Osteocyte (in vitro differentiated cells): ENCODE measurements around the gene CDH24. TPM values are rescaled to one million over a fixed set of nuclear protein-coding genes. Genes with fewer than 3 reads are reported as not detected.

Source experiments
- DNase-seq: peaks from one replicate; pipeline ENCODE4 v3.0.0; 2021; ENCODE audit warnings: mixed read lengths; ENCODE audit not compliant: unreplicated experiment; ENCODE audit errors: extremely low spot score
- H3K27ac Mint-ChIP-seq: one replicate; pipeline ENCODE4 v1.8.0; 2021; ENCODE audit warnings: mild to moderate bottlenecking, mixed read lengths; ENCODE audit not compliant: unreplicated experiment
- H3K27me3 Mint-ChIP-seq: one replicate; pipeline ENCODE4 v1.8.0; 2021; ENCODE audit warnings: mixed read lengths; ENCODE audit not compliant: unreplicated experiment
- H3K36me3 Mint-ChIP-seq: one replicate; pipeline ENCODE4 v1.8.0; 2021; ENCODE audit warnings: mixed read lengths; ENCODE audit not compliant: unreplicated experiment
- H3K4me1 Mint-ChIP-seq: one replicate; pipeline ENCODE4 v1.8.0; 2021; ENCODE audit warnings: mixed read lengths; ENCODE audit not compliant: unreplicated experiment
- H3K4me3 Mint-ChIP-seq: one replicate; pipeline ENCODE4 v1.8.0; 2021; ENCODE audit warnings: mild to moderate bottlenecking, moderate library complexity, mixed read lengths; ENCODE audit not compliant: unreplicated experiment
- H3K9me3 Mint-ChIP-seq: one replicate; pipeline ENCODE4 v1.8.0; 2021; ENCODE audit warnings: mixed read lengths; ENCODE audit not compliant: unreplicated experiment
- CTCF ChIP-seq: fragments of 200-600 bp; sonication (generic); IDR thresholded peaks from 2 replicates; pipeline ENCODE4 v1.5.0; 2021; ENCODE audit warnings: antibody characterized with exemption, mild to moderate bottlenecking, moderate library complexity
- total RNA-seq: library from RNA; stranded (reverse); gene quantifications from 2 replicates; pipeline ENCODE4 v1.2.1, GENCODE V29; 2021

Gene CDH24
- total RNA-seq, 1 donor from 2014 or later: 13.3 TPM

- H3K9me3 Mint-ChIP-seq: no peaks in the 10 kb centered on the region
- H3K36me3 Mint-ChIP-seq: peaks cover 30% of the 10 kb centered on the region
- H3K4me3 Mint-ChIP-seq: no peak overlapping the region
- no peaks in the 10 kb centered on the region for H3K27me3 Mint-ChIP-seq
- DNase-seq: no peak
- peaks cover 18% of the 10 kb centered on the region for H3K4me1 Mint-ChIP-seq
- H3K27ac Mint-ChIP-seq: no peak overlapping the region
- TF ChIP-seq CTCF: no peak
Measured at GRCh38 chr14:23097786-23098185, 40.5 kb upstream of the CDH24 start.

- no peak for TF ChIP-seq CTCF
- Mint-ChIP-seq H3K27ac (no peak within 1 kb of the TSS), H3K36me3 (peaks cover 40% of the 10 kb centered on the region), H3K9me3 (no peaks in the 10 kb centered on the region), H3K4me3 (no peak within 1 kb of the TSS), H3K27me3 (no peaks in the 10 kb centered on the region), H3K4me1 (peaks cover 18% of the 10 kb centered on the region)
- DNase-seq: peak; percentile 100
Measured at GRCh38 chr14:23095196-23096108, 38.1 kb upstream of the CDH24 start, which contains the start of gene C14orf119. Gene C14orf119, plus strand, starts transcription at chr14:23095505. Its CDS starts 2,154 bp downstream, at chr14:23097659.

GRCh38 chr14:23094666-23095195 is 37.4 kb upstream of the CDH24 start, which contains the start of gene ACIN1:
Gene ACIN1, minus strand, starts transcription at chr14:23095136. Its CDS starts 24 bp downstream, at chr14:23095112.
- no peak for DNase-seq
- H3K36me3 Mint-ChIP-seq: peaks cover 45% of the 10 kb centered on the region
- no peak within 1 kb of the TSS for H3K4me3 Mint-ChIP-seq

GRCh38 chr14:23093991-23094665 is 36.8 kb upstream of the CDH24 start:
- Mint-ChIP-seq H3K4me3 (no peak overlapping the region), H3K9me3 (no peaks in the 10 kb centered on the region), H3K27me3 (no peaks in the 10 kb centered on the region), H3K27ac (no peak overlapping the region), H3K36me3 (peaks cover 46% of the 10 kb centered on the region), H3K4me1 (peaks cover 18% of the 10 kb centered on the region)
- TF ChIP-seq CTCF: peak; percentile 16
- no peak for DNase-seq

More at GRCh38 chr14:23094666-23095195, 37.4 kb upstream of the CDH24 start, which contains the start of gene ACIN1:
- no peak for TF ChIP-seq CTCF
- H3K27me3 Mint-ChIP-seq: no peaks in the 10 kb centered on the region
- no peak within 1 kb of the TSS for H3K27ac Mint-ChIP-seq
- H3K4me1 Mint-ChIP-seq: peaks cover 18% of the 10 kb centered on the region
- H3K9me3 Mint-ChIP-seq: no peaks in the 10 kb centered on the region
